Superior temporal gyrus (tissue), 1 donor: ENCODE results near the gene CTSD.
"Not testable (repeated sequence)": the region's sequence is repeated elsewhere in the genome, so short reads cannot be mapped to it uniquely, and the experiment has no call there.

Experiments
- DNase-seq: peaks from one replicate; pipeline ENCODE4 v3.0.0-alpha.2; 2016; ENCODE audit errors: extremely low spot score

Gene CTSD

DNA sequence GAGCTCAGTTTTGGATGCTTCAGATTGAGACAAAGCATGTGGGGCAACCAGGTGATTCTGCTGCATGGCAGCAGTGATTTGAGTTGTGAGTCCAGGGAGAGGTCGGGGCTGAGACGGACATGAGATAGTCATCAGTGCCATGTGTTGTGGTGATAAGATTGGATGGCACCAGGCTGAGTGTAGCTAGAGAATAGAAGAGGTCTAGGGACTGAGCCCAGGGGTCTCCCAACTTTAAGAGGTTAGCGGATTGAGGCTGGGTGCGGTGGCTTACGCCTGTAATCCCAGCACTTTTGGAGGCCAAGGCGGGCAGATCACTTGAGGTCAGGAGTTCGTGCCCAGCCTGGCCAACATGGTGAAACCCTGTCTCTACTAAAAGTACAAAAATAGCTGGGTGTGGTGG, 6.3 kb upstream of the CTSD start:
- DNase-seq, result no peak

- DNase-seq, result not testable (repeated sequence)
Measured at GRCh38 chr11:1769304-1769936, 5.7 kb upstream of the CTSD start.

- no peak for DNase-seq
Measured at GRCh38 chr11:1768141-1768469, 4.4 kb upstream of the CTSD start.

- DNase-seq, result no peak
Measured at GRCh38 chr11:1767399-1768140, 3.8 kb upstream of the CTSD start.

DNA sequence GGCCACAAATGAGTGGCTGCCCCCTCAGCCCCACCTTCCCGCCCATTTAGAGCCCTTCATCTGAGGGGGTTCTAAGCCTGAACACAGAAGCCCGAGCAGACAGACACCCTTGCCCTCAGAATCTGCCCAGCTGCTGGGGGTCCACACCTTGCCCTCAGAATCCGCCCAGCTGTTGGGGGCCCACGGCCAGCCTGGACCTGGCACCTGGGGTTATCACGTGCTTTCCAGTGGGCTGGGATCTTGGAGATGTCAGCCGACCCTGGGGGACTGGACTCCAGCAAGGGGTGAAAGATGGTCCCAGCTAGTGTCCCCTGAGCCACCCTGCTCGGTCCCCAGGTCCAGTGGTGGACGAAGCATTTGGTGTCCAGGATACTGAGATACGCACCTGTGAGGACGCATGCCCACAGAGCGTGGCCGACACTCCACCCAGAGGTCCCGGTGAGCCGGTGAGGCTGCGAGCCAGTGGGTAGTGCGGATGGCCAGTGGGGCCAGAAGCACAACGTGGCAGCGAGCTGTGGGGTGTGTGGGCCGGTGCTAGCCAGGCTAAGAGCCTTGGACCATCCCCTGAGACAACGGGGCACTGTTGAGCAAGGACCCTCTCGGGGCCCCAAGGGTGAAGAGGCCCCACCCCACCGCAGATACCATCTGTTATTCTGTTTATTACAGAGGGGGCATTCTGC, 3.1 kb upstream of the CTSD start:
- DNase-seq, result no peak

DNA sequence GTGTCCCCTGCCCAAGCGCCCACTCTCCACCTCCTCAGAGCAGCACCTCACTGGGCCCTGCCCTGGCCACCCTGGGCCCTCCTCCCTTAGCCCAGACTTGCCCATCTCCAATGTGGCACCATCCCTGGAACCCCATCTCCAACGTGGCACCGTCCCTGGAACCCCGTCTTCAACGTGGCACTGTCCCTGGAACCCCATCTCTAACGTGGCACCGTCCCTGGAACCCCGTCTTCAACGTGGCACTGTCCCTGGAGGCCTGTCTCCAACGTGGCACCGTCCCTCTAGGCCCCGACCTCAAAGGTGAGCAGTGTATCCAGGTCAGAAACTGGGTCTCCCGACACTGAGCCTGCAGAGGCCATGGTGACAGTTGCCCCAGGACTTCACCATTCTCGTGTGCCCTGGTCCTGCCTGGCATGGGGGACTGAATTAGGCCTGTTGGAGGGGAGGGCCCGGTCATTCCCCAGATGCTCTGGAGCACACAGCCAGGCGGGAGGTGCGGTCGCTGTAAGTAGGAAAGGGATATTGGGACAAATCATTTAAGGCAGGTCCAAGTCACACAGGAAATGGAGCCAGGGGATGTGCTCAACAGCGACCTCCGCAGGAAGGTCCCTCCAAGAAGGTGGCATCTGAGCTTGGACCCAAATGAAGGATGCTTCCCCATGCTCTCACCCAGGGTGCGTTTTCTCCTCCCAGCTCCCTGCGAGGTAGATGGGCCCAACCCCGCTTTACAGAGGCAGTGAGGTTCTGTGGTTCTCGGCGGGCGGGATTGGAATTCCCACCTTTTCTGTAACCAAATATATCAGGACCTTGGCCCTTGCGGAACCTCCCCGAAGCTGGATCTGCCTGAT, 2.4 kb upstream of the CTSD start:
- DNase-seq, result no peak

GRCh38 chr11:1763336-1763795, 361 bp downstream of the CTSD start:
- DNase-seq, result no peak

- no peak for DNase-seq
Measured at GRCh38 chr11:1762537-1763302, 1.0 kb downstream of the CTSD start.

- no peak for DNase-seq
Measured at GRCh38 chr11:1761857-1762536, 1.7 kb downstream of the CTSD start.

DNA sequence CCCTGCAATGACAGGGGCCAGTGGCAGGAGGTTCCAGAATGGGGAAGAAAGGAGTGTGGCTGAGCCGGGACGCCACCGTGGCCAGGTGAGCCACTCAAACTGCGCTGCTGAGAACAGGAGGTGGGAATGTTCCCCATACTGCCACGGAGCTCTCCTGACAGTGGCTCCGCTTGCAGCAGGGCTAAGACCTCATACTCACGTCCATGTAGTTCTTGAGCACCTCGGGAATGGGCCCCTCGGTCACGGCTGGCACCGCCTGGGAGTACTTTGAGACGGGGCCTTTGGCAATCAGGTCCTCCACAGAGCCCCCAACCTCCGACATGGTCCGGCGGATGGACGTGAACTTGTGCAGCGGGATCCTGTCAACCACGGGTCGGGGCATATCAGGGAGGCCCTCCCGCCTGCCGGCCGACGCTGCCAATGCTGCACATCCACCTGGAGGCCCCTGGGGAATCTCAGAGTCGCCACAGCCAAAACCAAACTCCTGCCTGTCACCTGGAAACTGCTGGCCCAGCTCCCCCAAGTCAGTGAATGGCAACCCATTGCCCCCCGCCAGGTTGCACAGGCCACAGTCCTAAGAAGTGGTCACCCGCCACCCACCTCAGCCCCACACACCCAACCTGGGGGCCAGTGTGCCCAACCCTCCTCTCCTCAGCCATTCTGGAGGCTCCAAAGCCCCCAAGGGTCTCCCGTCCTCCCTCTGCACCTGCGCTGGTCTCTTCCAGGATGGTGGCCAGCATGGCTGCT, 2.4 kb downstream of the CTSD start:
- DNase-seq, result no peak

GRCh38 chr11:1760351-1761109, 3.2 kb downstream of the CTSD start:
- DNase-seq, result peak; percentile 91

DNA sequence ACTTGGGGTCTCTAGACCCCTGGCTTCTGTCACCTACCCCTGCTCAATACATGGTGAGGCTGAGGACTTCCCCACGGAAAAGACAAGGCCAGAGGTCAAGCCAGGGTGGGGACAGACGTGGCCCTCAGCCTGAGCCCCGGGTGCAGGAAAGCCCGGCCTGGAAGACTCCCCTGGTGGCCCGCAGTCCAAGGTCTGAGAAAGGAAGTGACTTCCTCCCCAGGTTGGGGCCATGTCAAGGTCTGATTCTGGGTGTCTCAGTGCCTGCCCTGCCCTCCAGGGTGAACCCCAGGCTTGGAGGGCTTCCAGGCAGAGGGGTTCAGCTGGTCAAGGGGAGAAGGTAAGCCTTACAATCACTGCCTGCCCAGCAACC, 3.9 kb downstream of the CTSD start:
- DNase-seq, result no peak

GRCh38 chr11:1759151-1759850, 4.4 kb downstream of the CTSD start:
- DNase-seq, result no peak

- DNase-seq, result no peak
Measured at GRCh38 chr11:1758611-1759150, 5.0 kb downstream of the CTSD start.

GRCh38 chr11:1757861-1758610, 5.7 kb downstream of the CTSD start:
- no peak for DNase-seq

DNA sequence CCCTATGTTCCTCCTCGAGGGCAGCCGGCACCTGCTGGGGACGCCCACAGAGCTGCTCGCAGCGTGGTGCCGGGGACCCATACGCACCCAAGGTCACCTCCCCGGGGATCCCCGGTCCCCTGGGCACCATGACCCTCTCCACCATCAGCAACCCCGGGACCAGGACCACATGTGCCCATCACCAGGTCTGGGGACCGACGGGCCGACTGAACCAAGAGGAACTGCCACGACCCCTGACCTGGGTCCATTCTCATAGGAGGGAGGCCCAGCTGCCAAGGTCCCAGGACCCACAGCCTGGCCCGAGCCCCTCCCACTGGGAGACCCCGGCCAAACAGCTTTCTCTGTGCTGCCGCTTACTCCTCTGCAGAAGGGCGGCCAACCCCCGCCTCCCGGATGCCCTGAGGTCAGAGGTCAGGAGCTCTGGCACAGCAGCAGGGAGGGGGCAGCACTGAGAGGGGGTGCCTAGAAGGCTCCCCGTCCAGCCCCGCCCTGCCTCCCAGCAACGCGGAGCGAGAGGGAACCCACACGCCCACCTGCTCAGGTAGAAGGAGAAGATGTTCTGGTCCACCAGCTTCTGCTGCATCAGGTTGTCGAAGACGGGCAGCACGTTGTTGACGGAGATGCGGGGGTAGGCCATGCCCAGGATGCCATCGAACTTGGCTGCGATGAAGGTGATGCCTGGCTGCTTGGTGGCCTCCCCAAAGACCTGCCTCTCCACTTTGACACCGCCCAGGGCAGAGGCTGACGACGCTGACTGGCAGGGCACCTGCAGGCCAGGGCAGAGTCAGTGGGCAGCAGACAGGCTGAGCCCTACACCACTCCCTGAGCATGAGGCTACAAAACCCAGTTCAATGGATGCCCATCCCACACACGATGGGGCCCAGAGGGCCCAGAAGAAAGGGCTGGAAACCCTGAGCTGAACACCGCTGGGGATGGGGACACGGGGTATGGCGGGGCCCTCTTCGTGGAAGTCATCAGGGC, 6.6 kb downstream of the CTSD start:
- no peak for DNase-seq
